GM18507 (cell line): ENCODE measurements around the gene SLX4IP.

Experiments
- DNase-seq: peaks from one replicate; pipeline ENCODE4 v3.0.0; 2011; ENCODE audit warnings: low read depth; ENCODE audit not compliant: insufficient read length; ENCODE audit errors: extremely low spot score
- FAIRE-seq: peaks from 2 replicates; lab custom pipeline; 2011; peaks lifted over from hg19 to GRCh38; lab: Jason Lieb, UNC

Gene SLX4IP

GRCh38 chr20:10461495-10461894, 26.4 kb downstream of the SLX4IP start:
- FAIRE-seq = no peak
- DNase-seq = no peak

- no peak for DNase-seq
- no peak for FAIRE-seq
Measured at GRCh38 chr20:10462516-10462915, 27.4 kb downstream of the SLX4IP start.

- DNase-seq (no peak), FAIRE-seq (no peak)
Measured at GRCh38 chr20:10463622-10464021, 28.5 kb downstream of the SLX4IP start.

GRCh38 chr20:10465135-10465534, 30.0 kb downstream of the SLX4IP start:
- DNase-seq (no peak), FAIRE-seq (no peak)

GRCh38 chr20:10466325-10466724, 31.2 kb downstream of the SLX4IP start:
- DNase-seq = no peak

GRCh38 chr20:10466855-10467254, 31.8 kb downstream of the SLX4IP start:
- no peak for FAIRE-seq
- DNase-seq = no peak

More at GRCh38 chr20:10466325-10466724, 31.2 kb downstream of the SLX4IP start:
- no peak for FAIRE-seq

- DNase-seq = no peak
- peak; percentile 5 for FAIRE-seq
Measured at GRCh38 chr20:10467681-10468339, 32.7 kb downstream of the SLX4IP start.

- FAIRE-seq = peak; percentile 29
- no peak for DNase-seq
Measured at GRCh38 chr20:10468340-10468845, 33.3 kb downstream of the SLX4IP start.

- FAIRE-seq = no peak
- no peak for DNase-seq
Measured at GRCh38 chr20:10469056-10469455, 34.0 kb downstream of the SLX4IP start.

- FAIRE-seq (peak; percentile 5), DNase-seq (no peak)
Measured at GRCh38 chr20:10469599-10469998, 34.5 kb downstream of the SLX4IP start.

GRCh38 chr20:10470276-10470675, 35.2 kb downstream of the SLX4IP start:
- DNase-seq (no peak), FAIRE-seq (no peak)

GRCh38 chr20:10472871-10473270, 37.8 kb downstream of the SLX4IP start:
- DNase-seq = no peak
- no peak for FAIRE-seq

- DNase-seq = no peak
- FAIRE-seq = no peak
Measured at GRCh38 chr20:10474606-10475184, 39.6 kb downstream of the SLX4IP start.

GRCh38 chr20:10475225-10475624, 40.1 kb downstream of the SLX4IP start:
- DNase-seq = no peak

GRCh38 chr20:10476319-10476724, 41.2 kb downstream of the SLX4IP start:
- DNase-seq (no peak), FAIRE-seq (peak; percentile 89)

More at GRCh38 chr20:10475225-10475624, 40.1 kb downstream of the SLX4IP start:
- no peak for FAIRE-seq

GRCh38 chr20:10478205-10478604, 43.1 kb downstream of the SLX4IP start:
- DNase-seq (peak; percentile 22), FAIRE-seq (peak; percentile 74)

GRCh38 chr20:10478930-10479329, 43.8 kb downstream of the SLX4IP start:
- DNase-seq (no peak), FAIRE-seq (no peak)

- FAIRE-seq = no peak
Measured at GRCh38 chr20:10481676-10482075, 46.6 kb downstream of the SLX4IP start.

GRCh38 chr20:10483691-10484090, 48.6 kb downstream of the SLX4IP start:
- no peak for DNase-seq

More at GRCh38 chr20:10481676-10482075, 46.6 kb downstream of the SLX4IP start:
- DNase-seq = no peak

GRCh38 chr20:10487142-10488136, 52.3 kb downstream of the SLX4IP start:
- FAIRE-seq (no peak), DNase-seq (no peak)

More at GRCh38 chr20:10483691-10484090, 48.6 kb downstream of the SLX4IP start:
- FAIRE-seq = no peak
